A673 (cell line): ENCODE results near the gene EML1.

Experiments
- CTCF ChIP-seq: fragments of 300-800, 200-600 bp; sonication (generic); conservative IDR thresholded peaks from 2 replicates; pipeline ENCODE4 v1.5.1; 2017; ENCODE audit warnings: low read depth, mild to moderate bottlenecking, antibody characterized with exemption, low read length, moderate library complexity, mixed read lengths
- EZH2 ChIP-seq: fragments of 200-600 bp; sonication (generic); IDR thresholded peaks from 2 replicates; pipeline ENCODE4 v1.6.1; 2017; ENCODE audit warnings: borderline replicate concordance, low read depth, mild to moderate bottlenecking, mixed read lengths, antibody characterized with exemption, low read length; ENCODE audit not compliant: poor library complexity, severe bottlenecking

- TF ChIP-seq CTCF: no peak
- no peak for TF ChIP-seq EZH2
Observed at GRCh38 chr14:99916091-99916383, 122.8 kb downstream of the EML1 start.
